Stimulated activated CD8-positive, alpha-beta memory T cell treated with anti-CD3 and anti-CD28 coated beads, Interleukin-12 subunit alpha, Interleukin-12 subunit beta, amount 100 ng/mL, for 1 hour (primary cell): ENCODE measurements around the gene CLASP2.

Experiments
- DNase-seq: peaks from one replicate; pipeline ENCODE4 v3.0.0-alpha.2; 2020; ENCODE audit warnings: low read depth

CLASP2 gene

DNA sequence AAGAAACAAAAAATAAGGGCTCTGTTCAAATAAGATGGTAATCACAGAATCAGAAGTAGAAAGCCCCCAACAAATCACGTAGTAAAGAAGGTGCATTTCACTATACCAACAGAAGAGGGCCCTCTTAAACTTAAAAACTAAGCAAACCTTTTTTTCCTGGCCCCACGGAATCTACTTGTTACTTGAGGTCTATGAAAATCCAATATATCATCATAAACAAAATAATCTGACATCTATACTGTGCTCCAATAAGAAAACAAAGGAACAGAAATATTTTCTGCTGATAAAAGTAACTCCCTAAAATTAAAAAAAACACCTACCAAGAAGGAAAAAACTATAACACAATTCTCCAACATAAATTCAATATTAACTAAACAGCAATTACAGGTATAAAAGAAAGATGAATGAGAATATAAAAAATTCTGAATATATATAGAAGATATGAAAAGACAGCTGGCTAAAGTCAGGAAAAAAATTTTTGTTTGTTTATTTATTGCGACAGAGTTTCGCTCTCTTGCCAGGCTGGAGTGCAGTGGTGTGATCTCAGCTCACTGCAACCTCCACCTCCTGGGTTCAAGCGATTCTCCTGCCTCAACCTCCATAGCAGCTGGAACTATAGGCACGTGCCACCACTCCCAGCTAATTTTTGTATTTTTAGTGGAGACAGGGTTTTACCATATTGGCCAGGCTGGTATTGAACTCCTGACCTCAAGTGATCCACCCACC, 81.8 kb downstream of the CLASP2 start:
- DNase-seq = no peak

DNA sequence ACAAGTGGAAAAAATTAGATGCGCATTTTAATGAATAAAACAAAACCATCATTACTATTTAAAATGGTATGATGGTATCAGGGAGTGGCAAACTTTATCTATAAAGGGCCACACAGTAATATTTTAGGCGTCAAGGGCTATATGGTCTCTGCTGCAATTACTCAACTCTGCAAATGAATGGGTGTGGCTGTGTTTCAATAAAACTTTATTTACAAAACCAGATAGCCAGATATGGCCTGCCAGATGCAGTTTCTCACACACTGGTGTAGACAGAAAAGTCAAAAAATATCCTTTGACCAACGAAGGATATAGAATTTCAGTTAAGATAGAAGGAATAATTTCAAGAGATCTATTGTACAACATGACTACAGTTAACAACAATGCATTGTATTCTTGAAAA, 83.8 kb downstream of the CLASP2 start:
- no peak for DNase-seq

DNA sequence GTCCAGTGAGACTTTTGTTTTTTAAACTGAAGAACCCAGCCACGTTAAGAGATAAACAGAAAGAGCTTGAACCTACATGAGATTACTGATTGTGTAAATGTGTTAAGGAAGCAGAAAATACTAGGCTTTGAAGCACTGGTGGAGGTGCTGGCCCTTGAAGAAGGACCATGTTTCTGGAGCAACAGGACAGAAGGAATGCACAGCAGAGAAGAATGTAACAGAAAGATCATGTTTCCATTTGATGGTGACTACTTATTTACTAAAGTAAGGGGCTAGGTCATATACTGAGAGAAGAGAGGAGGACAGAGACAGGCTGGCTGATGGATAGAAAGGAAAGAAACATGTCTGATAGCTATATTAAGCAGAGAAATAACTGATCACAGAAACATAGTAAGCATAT, 88.8 kb downstream of the CLASP2 start:
- DNase-seq = no peak

DNA sequence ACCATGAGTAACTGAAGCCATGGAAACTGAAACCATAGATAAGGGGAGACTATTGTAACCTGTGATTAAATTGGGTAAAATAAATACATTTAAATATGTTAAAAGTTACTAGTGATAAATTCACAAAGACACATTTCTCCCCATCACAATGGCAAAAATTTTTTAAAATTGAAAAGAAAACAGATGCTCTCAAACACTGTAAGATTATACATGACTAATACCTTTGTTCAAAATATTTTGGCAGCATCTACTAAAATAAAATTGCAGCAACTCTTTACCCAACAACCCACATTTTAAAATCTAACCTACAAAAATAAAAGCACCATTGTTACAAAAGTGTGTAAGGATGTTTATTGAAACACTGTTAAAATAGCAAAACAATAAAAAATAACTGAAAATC, 93.3 kb downstream of the CLASP2 start:
- no peak for DNase-seq

DNA sequence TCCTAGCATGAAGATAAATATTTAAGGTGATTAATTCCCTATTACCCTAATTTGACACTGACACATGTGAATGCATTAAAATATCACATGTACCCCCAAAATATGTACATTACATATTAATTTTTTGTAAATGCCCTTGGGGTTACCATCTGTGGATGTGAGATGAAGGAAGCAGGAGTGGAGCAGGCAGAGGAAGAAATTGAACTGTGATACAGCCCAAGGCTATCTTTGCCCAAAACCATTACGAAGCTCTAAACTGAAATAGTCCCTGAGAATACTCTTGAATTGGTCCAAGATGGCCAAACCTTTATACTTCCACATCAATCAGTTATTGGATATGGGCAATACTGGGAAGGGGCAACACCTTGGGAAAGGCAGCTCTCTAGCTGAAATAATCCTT, 105.0 kb downstream of the CLASP2 start:
- no peak for DNase-seq

DNA sequence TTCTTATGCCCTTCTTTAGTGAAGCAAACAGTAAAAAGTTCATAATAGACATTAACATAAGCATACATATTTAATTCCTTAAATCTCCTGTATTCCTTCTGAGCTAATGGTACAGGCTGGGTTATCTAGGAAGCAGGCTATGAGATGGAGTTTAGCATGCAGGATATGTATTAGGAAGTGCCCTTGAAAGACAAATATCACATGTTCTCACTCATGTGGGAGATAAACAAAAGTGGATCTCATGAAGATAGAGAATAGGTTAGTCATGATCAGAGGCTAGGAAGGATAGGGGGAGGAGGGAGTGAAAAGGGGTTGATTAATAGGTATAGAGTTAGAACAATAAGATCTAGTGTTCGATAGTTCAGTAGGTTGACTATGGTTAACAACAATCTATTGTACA, 105.4 kb downstream of the CLASP2 start:
- DNase-seq = no peak

DNA sequence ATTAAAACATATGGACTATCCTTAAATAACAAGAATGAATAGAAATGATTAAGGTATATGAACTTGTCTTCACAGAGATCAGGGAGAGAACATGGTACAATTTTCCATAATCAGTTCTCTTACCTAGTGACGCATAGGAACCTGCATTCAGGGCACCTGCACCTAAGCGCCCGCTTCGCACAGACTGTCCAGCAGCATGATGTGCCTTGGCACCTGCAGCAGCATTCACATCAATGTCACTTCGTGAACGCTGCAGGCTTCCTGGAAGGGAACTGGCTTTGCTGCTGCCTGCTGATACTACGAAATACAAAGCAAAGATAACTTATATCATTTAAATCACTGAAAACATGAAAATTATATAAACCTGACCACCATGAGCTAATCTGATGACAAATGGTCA, 115.2 kb downstream of the CLASP2 start:
- DNase-seq = no peak

DNA sequence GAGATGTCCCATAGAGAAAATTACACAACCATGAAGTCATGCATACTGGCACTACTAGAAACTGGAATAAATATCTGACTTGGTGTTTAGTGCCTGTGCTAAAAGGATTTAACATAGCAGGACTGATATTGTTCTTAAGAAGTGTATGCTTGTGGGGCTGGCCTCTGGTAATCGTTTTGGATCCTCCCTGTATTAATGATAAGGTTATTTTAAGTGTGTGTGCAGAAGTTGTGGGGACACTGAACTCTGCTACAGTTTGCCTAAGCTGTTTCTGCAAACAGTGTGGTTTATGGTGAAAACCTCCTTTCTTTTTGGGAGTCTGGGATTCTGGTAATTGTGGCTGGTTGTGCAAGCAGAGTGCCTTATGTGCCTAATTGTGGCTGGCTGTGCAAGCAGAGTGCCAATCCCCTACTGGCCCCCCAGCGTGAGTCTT, 120.8 kb downstream of the CLASP2 start:
- no peak for DNase-seq

DNA sequence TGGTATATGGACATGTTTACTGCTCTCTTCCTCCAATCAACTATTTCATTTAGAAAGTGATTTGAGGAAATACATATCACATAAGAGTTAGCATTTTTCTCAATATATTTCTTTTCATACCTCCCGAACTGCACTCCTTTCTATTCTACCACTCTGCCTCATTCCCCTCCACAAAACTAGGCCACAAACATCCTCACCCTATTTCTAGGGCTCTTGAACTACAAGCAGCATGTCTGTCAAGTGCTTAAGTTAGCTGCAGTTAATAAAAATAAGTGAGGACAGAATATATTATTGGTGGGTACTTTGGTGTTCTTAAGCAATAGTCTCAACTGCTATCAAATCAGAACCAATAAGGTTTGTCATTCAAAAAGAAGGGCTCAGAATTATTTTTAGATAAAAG, 125.1 kb downstream of the CLASP2 start:
- no peak for DNase-seq

DNA sequence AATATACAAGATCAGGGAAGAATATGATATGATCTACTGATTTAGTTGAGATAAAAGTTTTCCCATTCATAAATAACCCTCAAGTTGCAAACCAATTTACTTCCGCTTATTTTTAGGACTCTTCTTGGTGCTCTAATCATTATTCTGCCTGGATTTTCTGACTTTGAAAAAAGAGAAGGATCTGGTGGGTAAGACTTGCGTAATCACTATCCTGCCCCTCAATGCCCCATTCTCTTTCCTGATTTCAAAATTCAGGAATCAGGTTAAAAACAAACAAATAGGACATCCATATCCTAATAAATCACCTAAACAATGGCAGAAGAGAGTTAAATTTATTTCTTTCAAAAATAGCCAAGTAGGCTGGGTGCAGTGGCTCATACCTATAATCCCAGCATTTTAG, 127.5 kb downstream of the CLASP2 start:
- no peak for DNase-seq

DNA sequence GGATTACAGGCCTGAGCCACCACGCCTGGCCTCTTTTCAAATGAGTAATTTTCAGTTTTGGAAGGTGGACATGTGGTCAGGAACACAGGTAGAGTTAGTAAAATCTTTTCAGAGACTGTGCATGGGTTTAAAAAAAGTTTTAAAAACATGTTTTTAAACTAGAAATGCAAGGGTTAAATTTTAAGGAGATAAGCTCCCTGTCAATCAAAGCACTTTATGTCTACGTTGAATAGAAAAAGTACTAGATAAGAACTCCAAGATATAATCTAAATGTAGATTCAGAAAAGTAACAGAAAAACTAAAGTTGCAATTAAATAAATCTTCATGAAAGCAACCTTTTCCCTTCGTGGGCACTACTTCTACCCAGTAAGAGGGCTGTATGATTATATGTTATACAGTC, 131.7 kb downstream of the CLASP2 start:
- DNase-seq = no peak

DNA sequence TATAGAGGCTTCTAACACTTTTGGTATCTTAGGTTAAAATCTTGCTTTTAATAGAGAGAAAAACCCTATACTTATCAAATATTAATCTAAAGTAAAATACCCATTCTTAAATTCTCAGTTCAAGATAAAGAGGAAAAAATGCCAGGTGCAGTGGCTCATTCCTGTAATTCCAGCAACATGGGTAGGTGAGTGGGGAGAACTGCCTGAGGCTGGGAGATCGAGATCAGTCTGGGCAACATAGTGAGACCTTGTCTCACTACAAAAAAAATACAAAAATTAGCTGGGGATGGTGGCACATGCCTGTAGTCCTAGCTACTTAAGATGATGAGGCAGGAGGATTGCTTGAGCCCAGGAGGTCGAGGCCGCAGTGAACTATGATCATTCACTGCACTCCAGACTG, 135.8 kb downstream of the CLASP2 start:
- no peak for DNase-seq

DNA sequence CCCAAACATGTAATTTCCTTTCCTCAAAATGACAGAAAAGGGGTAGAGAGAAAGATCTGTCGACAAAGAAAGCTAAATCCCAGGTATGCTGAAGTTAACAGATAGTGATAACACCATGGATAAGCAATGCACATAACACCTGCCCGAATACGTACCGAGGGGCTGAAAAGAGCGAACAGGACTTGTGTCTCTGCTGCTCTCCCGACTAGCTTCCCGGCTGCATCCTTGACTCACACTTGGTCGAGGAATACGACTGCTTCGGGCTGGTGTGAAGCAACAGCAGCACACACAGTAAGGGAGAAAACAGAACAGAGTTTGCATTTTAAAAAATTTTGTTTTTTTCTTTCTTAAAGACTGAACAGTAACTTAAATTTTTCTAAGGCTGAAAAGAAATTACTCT, 136.4 kb downstream of the CLASP2 start:
- no peak for DNase-seq

DNA sequence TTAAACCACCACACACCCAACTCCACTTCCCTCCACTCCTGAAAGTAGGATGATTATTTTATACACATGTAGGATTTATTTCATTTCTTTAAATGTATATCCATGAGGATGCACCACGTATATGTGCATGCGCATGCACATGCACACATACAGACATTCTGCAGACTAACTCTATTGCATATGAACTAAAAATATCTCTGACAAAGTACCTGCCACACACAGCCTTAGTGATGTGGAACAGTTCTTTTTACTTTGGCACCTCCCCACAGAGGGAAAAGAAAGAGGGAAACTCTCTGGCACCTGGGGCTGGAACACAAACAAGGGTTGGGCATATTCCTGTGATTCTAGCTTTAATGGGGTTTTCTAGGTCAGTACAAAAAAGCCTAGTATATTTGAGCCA, 138.2 kb downstream of the CLASP2 start:
- DNase-seq = no peak

DNA sequence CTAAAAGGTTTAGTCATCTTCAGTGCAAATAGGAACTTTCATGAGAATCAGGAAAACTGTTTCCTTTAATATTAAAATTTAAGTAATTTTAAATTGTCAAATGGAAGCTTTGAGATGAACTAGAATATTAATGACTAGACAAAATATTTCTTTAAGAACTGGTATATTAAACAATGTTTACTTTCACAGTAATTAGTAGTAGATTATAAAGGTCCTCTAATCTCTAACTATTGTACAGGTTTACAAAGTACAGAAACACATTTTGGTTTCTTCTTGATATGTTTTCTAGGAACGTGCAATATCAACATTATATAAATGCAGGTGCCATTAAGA, 138.9 kb downstream of the CLASP2 start:
- DNase-seq = no peak

DNA sequence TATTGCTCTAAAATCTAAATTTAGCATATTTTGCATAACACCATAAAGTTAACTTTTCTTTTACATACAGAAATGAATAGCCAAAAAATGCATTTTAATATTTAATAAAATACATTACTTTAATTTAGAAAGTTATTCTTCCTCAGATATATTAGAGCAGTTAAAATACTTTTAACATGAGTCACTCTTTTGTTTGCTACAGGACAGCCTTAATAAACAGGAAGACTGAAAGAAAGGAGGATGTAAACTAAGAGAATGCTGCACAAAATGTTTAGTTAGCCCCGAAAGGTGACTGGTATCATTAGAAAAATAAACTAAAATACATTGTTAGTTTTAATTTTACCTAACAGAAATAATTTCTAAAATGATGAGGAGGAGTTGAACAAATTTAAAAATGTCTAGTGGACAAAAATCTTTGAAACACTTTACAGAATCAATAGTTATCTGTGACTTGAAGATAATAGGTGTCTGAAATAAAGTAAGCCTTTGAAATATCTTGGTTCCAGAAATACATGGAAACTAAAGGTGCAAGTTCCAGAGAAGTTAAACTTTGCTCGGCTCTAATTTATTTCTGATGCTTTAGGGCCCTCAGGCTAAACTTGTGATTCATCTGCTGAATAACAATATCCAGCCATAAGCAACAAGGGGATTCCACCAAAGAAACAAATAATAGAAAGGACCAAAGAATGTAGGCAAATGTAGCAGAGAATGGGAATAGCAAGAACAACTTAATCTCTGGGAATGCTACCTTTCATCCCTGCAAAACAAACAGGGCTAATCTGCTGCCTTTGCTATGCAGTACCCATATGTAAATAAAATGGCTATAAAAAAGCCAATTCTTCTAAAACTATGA, 139.5 kb downstream of the CLASP2 start:
- DNase-seq = no peak

DNA sequence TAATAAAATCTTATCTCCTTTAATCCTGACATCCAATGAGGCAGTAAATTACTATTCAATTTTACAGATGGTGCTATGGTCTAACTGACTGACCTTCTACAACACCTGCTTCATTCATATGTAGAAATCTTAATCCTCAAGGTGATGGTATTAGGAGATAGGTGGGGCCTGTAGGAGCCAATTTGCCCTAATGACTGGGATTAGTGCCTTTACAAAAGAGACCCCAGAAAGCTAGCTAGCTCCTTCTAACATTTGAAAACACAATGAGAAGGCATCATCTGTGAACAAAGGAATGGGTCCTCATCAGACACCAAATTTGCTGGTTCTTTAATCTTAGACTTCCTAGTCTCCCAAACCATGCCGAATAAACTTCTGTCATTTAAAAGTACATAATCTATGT, 140.5 kb downstream of the CLASP2 start:
- DNase-seq = no peak

DNA sequence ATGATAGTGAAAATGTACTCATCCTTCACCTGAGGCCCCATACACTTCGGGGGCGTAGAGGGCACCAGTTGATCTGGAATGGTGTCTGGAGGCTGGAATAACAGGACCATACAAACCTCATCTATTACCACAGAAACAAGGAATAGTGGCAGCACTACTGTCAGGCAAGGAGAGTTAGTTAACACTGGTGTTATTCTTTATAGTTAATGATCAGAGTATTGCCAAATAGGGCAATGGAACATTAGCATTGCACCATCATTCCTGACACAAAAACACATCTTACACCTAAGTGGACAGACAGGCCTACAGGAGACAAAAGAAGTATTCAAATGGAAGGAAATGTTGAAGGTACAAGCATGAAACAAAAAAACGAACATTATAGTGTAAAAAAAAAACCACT, 140.9 kb downstream of the CLASP2 start:
- DNase-seq = no peak

DNA sequence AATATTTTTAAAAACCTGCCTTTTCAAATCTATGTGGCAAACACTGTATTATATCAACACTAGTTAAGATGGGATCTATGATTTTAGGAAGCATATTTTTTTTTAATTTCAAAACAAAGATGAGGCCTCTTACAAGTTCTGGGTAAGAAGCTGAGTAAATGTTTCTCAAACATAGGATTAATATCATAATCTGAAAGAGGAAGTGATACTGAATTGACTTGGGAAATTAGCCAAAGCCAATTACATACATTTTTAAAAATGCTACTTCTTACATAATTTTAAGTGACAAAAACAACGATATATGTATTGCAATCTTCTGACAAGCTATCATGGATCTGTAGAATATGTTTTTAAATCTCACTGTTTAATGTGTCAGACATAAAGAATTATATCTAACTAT, 142.7 kb downstream of the CLASP2 start:
- no peak for DNase-seq

DNA sequence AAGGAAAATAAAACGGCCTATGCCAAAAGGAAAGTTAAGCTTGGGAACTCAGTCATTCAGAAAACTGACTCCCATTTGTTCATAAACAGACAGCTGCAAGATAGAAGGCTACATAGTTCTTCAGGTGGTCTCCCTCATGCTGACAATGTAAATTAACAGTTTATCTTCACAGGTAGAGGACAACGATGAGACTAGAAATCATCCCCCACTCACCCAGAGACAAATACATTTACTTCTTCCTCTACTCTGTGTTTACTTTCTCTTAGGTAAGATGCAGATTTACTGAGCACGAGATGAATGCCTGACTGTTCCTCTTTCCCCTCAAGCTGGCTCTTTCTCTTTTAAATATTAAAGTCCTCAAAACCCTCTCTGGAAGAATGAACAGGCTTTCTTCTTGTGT, 160.2 kb downstream of the CLASP2 start:
- no peak for DNase-seq

DNA sequence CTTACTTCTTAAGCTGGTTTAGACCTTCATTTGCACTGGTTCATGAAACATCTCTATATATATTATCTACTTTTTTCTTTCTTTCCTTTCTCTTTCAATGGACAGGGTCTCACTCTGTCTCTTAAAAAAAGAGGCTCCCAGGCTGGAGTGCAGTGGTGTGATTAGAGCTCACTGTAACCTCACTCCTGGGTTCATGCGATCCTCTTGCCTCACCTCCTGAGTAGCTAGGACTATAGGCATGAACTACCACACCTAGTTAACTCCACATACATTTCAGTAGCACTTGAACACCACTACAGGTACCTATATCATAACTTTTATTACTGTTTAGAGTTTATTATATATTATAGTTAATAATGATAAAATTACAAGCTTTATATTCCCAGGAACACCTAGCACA, 160.8 kb downstream of the CLASP2 start:
- DNase-seq = no peak

DNA sequence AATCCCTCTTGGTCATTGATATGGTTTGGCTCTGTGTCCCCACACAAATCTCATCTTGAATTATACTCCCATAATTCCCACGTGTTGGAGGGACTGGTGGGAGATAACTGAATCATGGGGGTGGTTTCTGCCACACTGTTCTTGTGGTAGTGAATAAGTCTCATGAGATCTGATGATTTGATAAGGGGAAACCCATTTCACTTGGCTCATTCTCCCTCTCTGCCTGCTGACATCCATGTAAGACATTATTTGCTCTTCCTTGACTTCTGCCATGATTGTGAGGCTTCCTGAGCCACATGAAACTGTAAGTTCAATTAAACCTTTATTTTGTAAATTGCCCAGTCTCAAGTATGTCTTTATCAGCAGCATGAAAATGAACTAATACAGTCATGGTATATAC, 171.0 kb downstream of the CLASP2 start:
- no peak for DNase-seq

DNA sequence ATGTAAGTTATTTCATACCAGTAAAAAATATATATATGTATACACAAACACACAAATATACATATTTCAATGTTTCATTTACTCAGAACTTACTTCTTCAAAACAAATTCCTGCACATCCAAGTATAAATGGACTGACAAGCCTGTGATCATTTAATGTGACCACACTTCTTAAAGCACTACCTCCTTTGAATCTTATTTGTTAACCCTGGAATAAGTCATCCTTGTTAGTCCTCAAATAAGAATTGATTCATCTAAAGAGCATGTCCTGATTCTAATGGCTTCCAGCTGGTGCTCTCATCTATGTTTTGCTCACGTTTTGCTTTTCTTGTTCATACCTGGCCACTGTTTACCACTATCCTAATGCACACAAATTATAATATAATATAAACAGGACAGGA, 173.9 kb downstream of the CLASP2 start:
- DNase-seq = no peak

DNA sequence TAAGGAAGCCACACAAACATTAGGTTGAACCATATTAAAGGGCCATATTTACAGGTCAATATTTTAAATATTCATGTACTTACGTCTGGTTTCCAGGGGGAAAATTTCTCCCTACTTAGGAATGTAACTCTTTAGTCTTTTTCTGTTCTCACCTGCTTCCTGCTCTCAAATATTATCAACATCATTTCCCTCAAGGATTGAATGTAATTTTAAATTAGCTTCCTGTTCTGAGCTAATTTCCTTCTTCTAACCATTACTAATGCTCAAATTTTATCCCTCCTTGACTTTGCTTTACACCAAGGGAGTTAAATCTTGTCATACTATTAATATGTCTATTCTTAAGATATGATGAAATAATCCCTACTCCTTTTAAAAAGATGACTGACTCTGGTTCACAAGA, 174.5 kb downstream of the CLASP2 start:
- no peak for DNase-seq
